ENCODE results near the gene SKA2. TPM values are rescaled to one million over a fixed set of nuclear protein-coding genes. Genes with fewer than 3 reads are reported as not detected.

SKA2 gene
- total and polyA plus RNA-seq, 9 of the 15 experiments (the other 6 are each of a cell fraction or from before 2014, with no cell fraction given) = 58.1 to 183 (median 133) TPM

DNA sequence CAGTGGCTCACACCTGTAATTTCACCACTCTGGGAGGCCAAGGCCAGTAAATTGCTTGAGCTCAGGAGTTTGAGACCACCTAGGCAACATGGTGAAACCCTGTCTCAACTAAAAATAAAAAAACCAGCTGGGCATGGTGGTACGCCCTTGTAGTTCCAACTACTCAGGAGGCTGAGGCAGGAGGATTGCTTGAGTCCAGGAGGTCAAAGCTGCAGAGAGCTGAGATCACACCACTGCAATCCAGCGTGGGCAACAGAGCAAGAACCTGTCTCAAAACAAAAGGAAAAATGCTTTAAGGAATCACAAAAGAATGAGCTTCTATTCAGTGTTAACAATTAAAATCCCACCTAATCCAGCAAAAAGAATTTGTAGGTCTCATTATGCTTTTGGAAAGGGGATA is 6.5 kb upstream of the SKA2 start:
- no peak overlapping the region for H3K4me2 ChIP-seq (ENCODE audit: insufficient read depth, low read length)
- 96% methylated on average over 2 of the region's 2 CpGs for WGBS (ENCODE audit: insufficient coverage, low coverage, missing lambda C conversion rate)
- no peak overlapping the region for H2AFZ ChIP-seq (ENCODE audit: low read depth, low read length)
- ChIA-PET CTCF (ENCODE audit: low intra/inter-chr PET ratio) (no interaction called here), POLR2A (interaction anchor here (1.2 kb wide), 1 partner anchor 13 kb away, joined by 4 read pairs; no protein-coding TSS in a partner anchor)
- H3K79me2 ChIP-seq (ENCODE audit: control insufficient read depth, insufficient read depth, low read length) = peaks cover 87% of the 10 kb centered on the region
- FAIRE-seq (no peak), DNase-seq (ENCODE audit: extremely low read depth in 1 of 4, low spot score in 3 of 4) (no peak), ATAC-seq (no peak)
- H3K27me3 ChIP-seq (ENCODE audit: control insufficient read depth in 2 of 2, insufficient read depth in 2 of 2, low read length in 2 of 2) = no peaks in the 10 kb centered on the region
- peaks cover 22 to 26% of the 10 kb centered on the region in 2 experiments for H3K4me1 ChIP-seq (replicated peaks in 1 of 2; ENCODE audit: control insufficient read depth in 2 of 2, insufficient read depth in 2 of 2, low read length in 2 of 2)
- H3K36me3 ChIP-seq (ENCODE audit: control insufficient read depth, insufficient read depth, low read length) = peaks cover 5% of the 10 kb centered on the region; the same call in 2 of the 3 replicates
- no peaks in the 10 kb centered on the region for H3K9me3 ChIP-seq (replicated peaks; ENCODE audit: control insufficient read depth, insufficient read depth, low read depth, low read length)
- no TSS peak for BruUV-seq (replicated peaks)
- no peaks in the 10 kb centered on the region for H4K20me1 ChIP-seq (replicated peaks; ENCODE audit: control insufficient read depth, insufficient read depth, low read length)
- H3K4me3 ChIP-seq = no peak overlapping the region
- no peak for TF ChIP-seq EP300 (IDR thresholded peaks at IDR 0.05; ENCODE audit: low read length)
- no peak for TF ChIP-seq ATF3 (IDR thresholded peaks at IDR 0.05)
- no peak for TF ChIP-seq ATF3 (CRISPR knock-in tag; conservative IDR thresholded peaks at IDR 0.05)
- TF ChIP-seq ZNF121 (CRISPR knock-in tag; conservative IDR thresholded peaks at IDR 0.05) = no peak
- no peak for TF ChIP-seq RNF2 (IDR thresholded peaks at IDR 0.05)
- TF ChIP-seq ZFP36 (IDR thresholded peaks at IDR 0.05; ENCODE audit: low read depth, low read length, partially characterized antibody) = no peak
- TF ChIP-seq SMARCA4 (IDR thresholded peaks at IDR 0.05) = no peak
- TF ChIP-seq EGR1 (conservative IDR thresholded peaks at IDR 0.05) = no peak
- peak overlapping the region in 1 of 2 experiments; percentile 17; a peak in 1 of 4 replicates for H3K9ac ChIP-seq (ENCODE audit: insufficient read depth in 1 of 2, low read depth in 2 of 2, low read length in 2 of 2)
- H3K9me1 ChIP-seq (ENCODE audit: control insufficient read depth, insufficient read depth, low read length) = no peaks in the 10 kb centered on the region
- intact Hi-C loops (cut with micrococcal nuclease) (no loop called here), in situ Hi-C loops (cut with MboI) (no loop called here)
- no peak overlapping the region for H3K27ac ChIP-seq (ENCODE audit: extremely low read depth, low read depth, low read length)

All from K562 (cell line).